Measurements from ENCODE around the gene OR52E6. TPM values are rescaled to one million over a fixed set of nuclear protein-coding genes. Genes with fewer than 3 reads are reported as not detected.

The OR52E6 gene
- total and polyA plus RNA-seq, 2 of the 13 experiments (the other 11 are each of a cell fraction or from before 2014, with no cell fraction given) = not detected

- intact Hi-C loops (cut with micrococcal nuclease; ENCODE audit: unreplicated experiment) (no loop called here), in situ Hi-C loops (cut with HindIII; ENCODE audit: extremely low pct_ligation_motif_present, low pct_unique_long_range_greater_than_20kb) (no loop called here)
- no peak for TF ChIP-seq TARDBP (CRISPR knock-in tag; IDR thresholded peaks at IDR 0.05)
- TF ChIP-seq CREBL2 (CRISPR knock-in tag; IDR thresholded peaks at IDR 0.05; ENCODE audit: borderline replicate concordance) = no peak
- TF ChIP-seq HBP1 (CRISPR knock-in tag; IDR thresholded peaks at IDR 0.05; ENCODE audit: low read depth) = no peak
- no peak for TF ChIP-seq JUN (CRISPR knock-in tag; IDR thresholded peaks at IDR 0.05)
- no peak for TF ChIP-seq ZNF33B (CRISPR knock-in tag; IDR thresholded peaks at IDR 0.05)
- no peak for TF ChIP-seq HNF4A (CRISPR knock-in tag; IDR thresholded peaks at IDR 0.05)
- no peak for TF ChIP-seq IRF1 (CRISPR knock-in tag; IDR thresholded peaks at IDR 0.05; ENCODE audit: low read depth)
- no peak for TF ChIP-seq ZC3H4 (CRISPR knock-in tag; IDR thresholded peaks at IDR 0.05; ENCODE audit: borderline replicate concordance)
- TF ChIP-seq TOPORS (CRISPR knock-in tag; IDR thresholded peaks at IDR 0.05) = no peak
- TF ChIP-seq ZNF639 (CRISPR knock-in tag; conservative IDR thresholded peaks at IDR 0.05) = no peak
- no peak for TF ChIP-seq KDM3A (CRISPR knock-in tag; IDR thresholded peaks at IDR 0.05; ENCODE audit: low read depth)
- TF ChIP-seq PRDM10 (CRISPR knock-in tag; IDR thresholded peaks at IDR 0.05; ENCODE audit: low read depth) = no peak
- no peak for TF ChIP-seq KLF6 (CRISPR knock-in tag; IDR thresholded peaks at IDR 0.05)
- no peak for TF ChIP-seq SOX6 (IDR thresholded peaks at IDR 0.05)
- TF ChIP-seq SOX6 (CRISPR knock-in tag; IDR thresholded peaks at IDR 0.05) = no peak
- Histone ChIP-seq H3K4me2 (ENCODE audit: low read depth, low read length) (no peak overlapping the region), H3K4me3 (replicated peaks in 1 of 3; ENCODE audit: insufficient read depth in 1 of 3, low read depth in 2 of 3, low read length in 3 of 3) (no peak overlapping the region), H3K79me2 (ENCODE audit: insufficient read depth, low read length) (no peaks in the 10 kb centered on the region), H3K9ac (ENCODE audit: insufficient read depth, low read depth, low read length) (no peak overlapping the region), H3K36me3 (replicated peaks in 1 of 2; ENCODE audit: control insufficient read depth in 1 of 2, insufficient read depth in 2 of 2, low read length in 2 of 2) (no peaks in the 10 kb centered on the region), H3K27ac (ENCODE audit: extremely low read length, insufficient read depth, low read length) (no peak overlapping the region), H4K20me1 (ENCODE audit: insufficient read depth, low read length) (no peaks in the 10 kb centered on the region), H2AFZ (ENCODE audit: low read length) (no peak overlapping the region), H3K9me3 (ENCODE audit: low read length) (no peaks in the 10 kb centered on the region), H3K4me1 (ENCODE audit: insufficient read depth, low read length) (no peaks in the 10 kb centered on the region), H3K27me3 (ENCODE audit: control insufficient read depth in 1 of 2, insufficient read depth in 2 of 2, low read length in 2 of 2) (no peaks in the 10 kb centered on the region)
- no TSS peak for BruUV-seq (replicated peaks)
- whole genome bisulfite sequencing (ENCODE audit: low lambda C conversion rate) = 14% methylated on average over 6 of the region's 6 CpGs
- DNase-seq (ENCODE audit: low spot score) (no peak), FAIRE-seq (no peak), ATAC-seq (no peak)
- ChIA-PET POLR2A (no interaction called here), CTCF (ENCODE audit: low intra/inter-chr PET ratio, low total read pairs) (no interaction called here)
These were observed 45.2 kb downstream of the OR52E6 start for GRCh38 chr11:5796541-5796940.
